Stimulated activated CD8-positive, alpha-beta memory T cell treated with anti-CD3 and anti-CD28 coated beads, Interleukin-7, amount 100 ng/mL, for 1 hour (primary cell): Measurements from ENCODE around the gene HOXC9.
"Not testable (repeated sequence)": the region's sequence is repeated elsewhere in the genome, so short reads cannot be mapped to it uniquely, and the experiment has no call there.

ENCODE experiments used
- DNase-seq, 2 donors: peaks; one replicate each; pipeline ENCODE4 v3.0.0-alpha.2; 2020; ENCODE audit warnings: low read depth in 2 of 2

HOXC9 gene

GRCh38 chr12:54040148-54040494, 40.2 kb downstream of the HOXC9 start:
- no peak for DNase-seq

DNA sequence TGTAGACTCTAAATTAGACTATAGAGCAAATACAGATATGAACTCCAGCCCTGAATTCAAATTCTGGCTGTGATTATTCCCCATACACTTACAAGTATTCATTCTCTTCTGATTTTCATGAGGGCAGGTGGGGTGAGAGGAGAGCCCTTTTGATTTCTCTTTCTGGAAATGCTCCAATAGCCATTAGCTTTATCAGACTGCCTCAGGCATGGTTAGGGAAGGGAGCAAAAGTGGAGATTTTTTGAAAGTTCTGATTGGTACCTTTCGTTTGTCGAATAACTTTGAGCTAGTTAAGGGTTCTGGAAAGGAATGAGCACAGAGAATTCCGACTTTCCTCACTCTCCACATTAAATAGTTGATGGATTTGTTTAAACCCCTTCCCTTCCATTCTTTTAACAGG, 40.7 kb downstream of the HOXC9 start:
- DNase-seq, result no peak

GRCh38 chr12:54041097-54041690, 41.2 kb downstream of the HOXC9 start:
- no peak for DNase-seq

GRCh38 chr12:54042033-54042432, 42.1 kb downstream of the HOXC9 start:
- not testable (repeated sequence) for DNase-seq

GRCh38 chr12:54042970-54043853, 43.3 kb downstream of the HOXC9 start:
- no peak for DNase-seq

GRCh38 chr12:54044425-54045103, 44.6 kb downstream of the HOXC9 start:
- DNase-seq, result no peak

GRCh38 chr12:54045401-54045800, 45.4 kb downstream of the HOXC9 start:
- no peak for DNase-seq

DNA sequence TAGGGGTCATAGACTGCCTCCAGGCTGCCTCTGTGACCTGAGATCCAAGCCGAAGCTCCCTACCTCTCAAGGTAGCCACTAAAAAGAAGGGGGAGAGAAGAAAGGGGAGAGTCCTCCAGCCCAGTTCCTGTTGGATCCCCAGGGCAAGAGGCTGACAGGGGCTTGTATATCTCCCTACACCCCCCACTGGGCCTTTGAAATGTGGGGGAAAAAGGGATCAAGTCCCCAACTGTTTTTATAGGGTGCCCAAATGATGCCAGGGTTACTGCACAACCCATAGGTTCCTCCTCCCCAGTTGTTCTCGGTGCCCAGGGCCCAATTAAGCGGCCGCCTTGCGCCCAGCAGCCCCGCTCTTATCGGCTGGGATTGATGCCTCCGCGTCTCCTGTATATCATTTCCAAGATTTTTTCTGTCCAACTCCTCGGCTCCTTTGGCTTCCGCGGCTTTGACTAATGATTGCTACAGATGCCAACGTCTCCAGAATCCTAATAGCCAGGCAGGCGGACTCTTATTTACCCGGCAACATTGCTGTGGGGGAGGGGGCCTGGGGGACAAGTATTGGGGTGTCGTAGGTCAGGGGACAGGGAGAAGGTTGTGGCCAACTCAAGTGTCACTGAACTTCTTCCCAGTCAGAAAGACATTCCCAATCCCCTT, 46.0 kb downstream of the HOXC9 start:
- no peak for DNase-seq

DNA sequence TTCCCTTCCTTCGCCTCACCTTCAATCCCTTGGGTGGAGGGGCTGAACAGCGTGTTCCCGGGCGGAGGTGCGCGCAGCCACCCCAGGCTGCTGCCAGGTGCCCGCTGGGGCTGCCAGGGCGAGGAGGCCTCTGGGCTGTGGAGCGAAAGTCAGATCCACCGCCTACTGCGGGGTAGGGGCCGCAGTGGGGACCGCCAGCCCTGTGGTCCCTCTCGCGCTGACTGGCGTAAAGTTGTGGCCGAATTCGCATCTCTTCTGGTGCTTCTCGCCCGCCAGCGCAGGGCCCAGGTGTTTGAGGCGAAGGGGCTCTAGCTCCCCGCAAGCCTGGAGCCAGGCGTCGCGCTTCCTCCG, 46.8 kb downstream of the HOXC9 start:
- no peak for DNase-seq

GRCh38 chr12:54047160-54047963, 47.4 kb downstream of the HOXC9 start:
- no peak for DNase-seq

DNA sequence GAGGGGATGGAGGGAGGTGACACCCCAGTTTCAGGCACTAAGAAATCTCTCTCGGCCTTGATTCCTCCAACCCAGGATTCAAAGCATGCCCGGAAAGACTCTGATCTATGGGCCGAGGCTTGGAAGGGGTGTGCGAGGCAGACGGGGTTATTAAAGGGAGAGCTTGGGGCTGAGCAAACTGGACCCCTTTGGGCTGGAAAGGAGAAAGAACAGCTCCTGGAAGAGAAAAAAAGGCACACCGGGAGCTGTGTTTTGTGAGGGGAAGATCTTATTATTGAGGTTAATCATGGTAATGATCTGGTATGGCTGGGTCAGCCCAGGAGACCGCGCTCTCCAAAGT, 48.0 kb downstream of the HOXC9 start:
- DNase-seq, result no peak

GRCh38 chr12:54048406-54049093, 48.6 kb downstream of the HOXC9 start:
- no peak for DNase-seq

DNA sequence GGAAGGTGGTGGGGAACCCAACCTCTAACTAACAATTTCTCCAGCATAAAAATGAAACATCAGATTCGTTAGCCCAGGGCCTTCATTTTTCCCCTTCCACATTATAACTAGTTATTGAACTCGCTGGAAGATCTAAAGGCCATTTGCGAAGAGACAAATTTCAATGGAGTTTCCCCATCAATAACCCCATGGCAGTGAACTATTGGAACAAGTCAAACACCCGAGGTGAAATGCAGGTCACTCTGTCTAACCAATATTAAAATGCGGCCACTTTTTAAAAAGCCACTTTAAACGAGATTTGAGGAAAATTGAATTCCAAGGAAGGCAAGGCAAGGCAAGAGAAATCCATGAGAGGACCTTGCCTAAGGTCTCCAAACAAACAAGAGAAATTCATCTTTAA, 49.1 kb downstream of the HOXC9 start:
- DNase-seq, result no peak

DNA sequence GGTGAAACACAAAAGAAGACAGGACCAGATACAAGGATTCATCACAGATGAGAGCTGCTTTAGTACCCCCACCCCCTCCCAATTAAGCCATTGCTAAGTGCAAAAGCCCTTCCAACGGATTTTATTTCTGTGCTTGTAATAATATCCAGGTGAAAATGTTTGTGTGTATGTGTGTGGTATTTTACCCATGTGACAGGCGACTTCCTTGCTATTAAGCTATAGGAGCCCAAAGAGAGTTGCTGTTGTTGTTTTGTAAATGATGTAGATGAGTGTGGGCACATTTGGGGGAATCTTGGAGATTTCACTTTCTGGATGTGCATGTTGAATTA, 50.5 kb downstream of the HOXC9 start:
- no peak for DNase-seq

DNA sequence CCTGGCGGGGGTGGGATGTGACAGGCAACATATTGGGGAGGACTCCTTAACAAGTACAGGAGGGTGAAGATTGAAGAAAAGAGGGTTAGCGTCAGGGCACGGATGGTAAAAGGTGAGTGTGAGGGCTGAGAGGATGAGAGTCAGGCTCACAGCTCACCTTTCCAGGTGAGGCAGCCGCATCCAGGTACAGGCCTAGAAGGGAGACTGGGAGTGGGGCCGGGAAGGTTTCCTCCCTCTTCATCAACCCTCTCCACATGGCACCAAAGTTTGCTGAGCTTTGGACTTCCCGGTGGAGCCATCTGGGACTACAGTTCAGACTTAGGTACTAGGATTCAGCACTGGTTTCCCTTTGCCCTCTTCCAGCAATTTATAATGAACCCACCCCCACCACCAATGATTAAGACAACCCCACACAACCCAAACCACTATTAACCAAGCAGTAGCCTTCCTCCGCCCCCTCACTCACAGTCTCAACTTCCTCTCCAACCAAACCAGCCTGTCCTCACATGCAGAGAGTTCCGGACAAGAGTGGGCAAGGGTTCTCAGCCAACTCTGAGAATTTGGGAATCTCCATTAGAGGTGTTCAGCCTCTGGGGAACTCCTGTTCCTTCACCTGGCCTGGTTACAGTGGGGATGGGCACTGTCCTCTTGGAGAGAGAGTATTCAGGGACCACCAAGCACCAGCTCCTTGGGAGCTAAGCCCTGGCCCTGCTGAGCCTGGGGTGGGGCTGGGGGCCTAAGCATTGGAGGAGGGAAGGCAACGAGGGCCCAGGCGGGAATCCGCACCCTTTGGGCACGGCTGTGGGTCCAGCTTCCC, 51.3 kb downstream of the HOXC9 start:
- no peak for DNase-seq

GRCh38 chr12:54051874-54052437, 52.0 kb downstream of the HOXC9 start:
- no peak for DNase-seq

DNA sequence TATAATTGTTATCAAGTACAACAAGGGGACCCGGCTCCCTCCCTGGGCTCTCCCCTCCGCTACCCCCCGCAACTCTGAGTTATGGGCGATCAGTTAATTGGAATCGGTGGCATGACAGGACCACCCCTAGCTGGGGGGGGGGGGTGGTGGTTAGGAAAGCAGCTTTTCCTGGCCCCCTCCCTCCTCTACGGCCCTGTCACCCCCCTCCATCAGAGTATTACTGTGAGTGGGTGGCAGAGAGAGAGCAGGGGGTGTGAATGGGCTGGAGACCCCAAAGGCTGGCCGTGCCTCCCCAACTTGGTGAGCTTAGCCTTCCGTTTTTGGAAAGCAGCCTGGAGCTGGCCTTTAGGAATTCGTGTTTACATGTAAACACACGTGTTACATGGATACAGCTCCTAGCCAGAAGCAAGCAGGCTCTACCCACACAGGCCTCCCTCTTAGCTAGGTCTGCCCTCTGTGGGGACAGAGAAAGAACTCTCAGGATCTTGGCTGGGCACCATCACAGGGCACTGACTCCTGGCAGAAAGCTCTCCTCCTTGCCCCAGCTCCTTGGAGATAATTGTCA, 52.6 kb downstream of the HOXC9 start:
- DNase-seq, result no peak
